ENCODE measurements around the gene COX18.

The COX18 gene

GRCh38 chr4:73086095-73086868, 16.8 kb upstream of the COX18 start:
- Histone ChIP-seq H3K4me1 (ENCODE audit: control insufficient read depth, insufficient read depth, low read length) (no peaks in the 10 kb centered on the region), H3K9me3 (ENCODE audit: control insufficient read depth, insufficient read depth, low read depth, low read length) (no peaks in the 10 kb centered on the region), H3K27ac (ENCODE audit: low read depth, low read length) (no peak overlapping the region), H3K4me3 (ENCODE audit: low read depth, low read length) (no peak overlapping the region), H3K27me3 (ENCODE audit: control insufficient read depth, insufficient read depth, low read length) (no peaks in the 10 kb centered on the region), H3K36me3 (ENCODE audit: control insufficient read depth, insufficient read depth, low read length) (peaks cover 57% of the 10 kb centered on the region), H3K9ac (ENCODE audit: low read length) (no peak overlapping the region)

GRCh38 chr4:73080789-73081188, 11.3 kb upstream of the COX18 start:
- no peaks in the 10 kb centered on the region for H3K9me3 ChIP-seq (ENCODE audit: control insufficient read depth, insufficient read depth, low read depth, low read length)
- H3K9ac ChIP-seq (ENCODE audit: low read length): no peak overlapping the region
- no peaks in the 10 kb centered on the region for H3K4me1 ChIP-seq (ENCODE audit: control insufficient read depth, insufficient read depth, low read length)
- no peak overlapping the region for H3K4me3 ChIP-seq (ENCODE audit: low read depth, low read length)
- H3K36me3 ChIP-seq (ENCODE audit: control insufficient read depth, insufficient read depth, low read length): peaks cover 76% of the 10 kb centered on the region
- H3K27ac ChIP-seq (ENCODE audit: low read depth, low read length): no peak overlapping the region
- H3K27me3 ChIP-seq (ENCODE audit: control insufficient read depth, insufficient read depth, low read length): no peaks in the 10 kb centered on the region

DNA sequence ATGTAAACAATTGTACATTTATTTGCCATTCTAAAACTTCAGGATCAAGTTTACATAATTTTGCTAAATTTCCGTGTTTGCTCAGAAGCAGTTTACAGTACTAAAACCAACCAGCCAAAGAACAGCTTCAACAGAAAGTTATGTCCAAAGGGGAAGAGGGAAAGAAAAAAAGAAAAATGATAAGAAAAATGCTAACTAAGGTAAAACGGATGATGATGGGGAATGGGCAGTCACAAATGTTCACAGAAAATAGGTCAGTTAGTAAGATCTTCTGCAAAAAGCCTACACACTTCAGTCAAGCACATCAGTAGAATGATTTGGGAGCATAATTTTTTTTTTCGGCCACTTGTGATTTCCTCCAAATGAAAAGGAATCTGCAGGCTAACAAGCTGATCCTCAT, 6.3 kb upstream of the COX18 start:
- H3K36me3 ChIP-seq (ENCODE audit: control insufficient read depth, insufficient read depth, low read length): peaks cover 48% of the 10 kb centered on the region
- no peaks in the 10 kb centered on the region for H3K9me3 ChIP-seq (ENCODE audit: control insufficient read depth, insufficient read depth, low read depth, low read length)
- H3K27me3 ChIP-seq (ENCODE audit: control insufficient read depth, insufficient read depth, low read length): no peaks in the 10 kb centered on the region
- H3K4me1 ChIP-seq (ENCODE audit: control insufficient read depth, insufficient read depth, low read length): no peaks in the 10 kb centered on the region
- H3K4me3 ChIP-seq (ENCODE audit: low read depth, low read length): no peak overlapping the region
- no peak overlapping the region for H3K27ac ChIP-seq (ENCODE audit: low read depth, low read length)
- H3K9ac ChIP-seq (ENCODE audit: low read length): no peak overlapping the region

DNA sequence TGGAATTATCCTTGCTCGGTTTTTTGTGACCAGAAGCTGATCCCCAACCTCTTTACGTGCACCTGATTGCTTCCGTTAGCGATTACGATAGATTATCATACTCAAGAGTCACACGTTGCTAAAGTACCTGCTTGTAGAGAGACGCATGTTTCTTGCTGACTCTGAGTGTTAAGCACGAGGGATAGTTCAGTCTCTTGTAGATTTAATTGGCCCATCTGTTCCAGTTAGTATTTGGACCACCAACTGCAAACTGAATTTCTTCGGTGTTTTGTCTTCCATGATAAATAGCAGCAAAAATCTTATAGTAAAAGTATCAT, 516 bp upstream of the COX18 start:
- H3K36me3 ChIP-seq (ENCODE audit: control insufficient read depth, insufficient read depth, low read length): peaks cover 20% of the 10 kb centered on the region
- H3K27me3 ChIP-seq (ENCODE audit: control insufficient read depth, insufficient read depth, low read length): no peaks in the 10 kb centered on the region
- peak overlapping the region; percentile 60 for H3K27ac ChIP-seq (ENCODE audit: low read depth, low read length)
- H3K4me1 ChIP-seq (ENCODE audit: control insufficient read depth, insufficient read depth, low read length): peaks cover 6% of the 10 kb centered on the region; the same call in 1 of the 2 replicates
- H3K9ac ChIP-seq (ENCODE audit: low read length): peak overlapping the region; percentile 93
- H3K4me3 ChIP-seq (ENCODE audit: low read depth, low read length): peak overlapping the region; percentile 93
- H3K9me3 ChIP-seq (ENCODE audit: control insufficient read depth, insufficient read depth, low read depth, low read length): no peaks in the 10 kb centered on the region

GRCh38 chr4:73068491-73069337, 802 bp downstream of the COX18 start:
- H3K4me1 ChIP-seq (ENCODE audit: control insufficient read depth, insufficient read depth, low read length): peaks cover 6% of the 10 kb centered on the region; the same call in 1 of the 2 replicates
- no peaks in the 10 kb centered on the region for H3K9me3 ChIP-seq (ENCODE audit: control insufficient read depth, insufficient read depth, low read depth, low read length)
- H3K27ac ChIP-seq (ENCODE audit: low read depth, low read length): peak overlapping the region; percentile 80
- peak overlapping the region; percentile 93 for H3K4me3 ChIP-seq (ENCODE audit: low read depth, low read length)
- peaks cover 26% of the 10 kb centered on the region for H3K36me3 ChIP-seq (ENCODE audit: control insufficient read depth, insufficient read depth, low read length)
- peak overlapping the region; percentile 93 for H3K9ac ChIP-seq (ENCODE audit: low read length)
- no peaks in the 10 kb centered on the region for H3K27me3 ChIP-seq (ENCODE audit: control insufficient read depth, insufficient read depth, low read length)

DNA sequence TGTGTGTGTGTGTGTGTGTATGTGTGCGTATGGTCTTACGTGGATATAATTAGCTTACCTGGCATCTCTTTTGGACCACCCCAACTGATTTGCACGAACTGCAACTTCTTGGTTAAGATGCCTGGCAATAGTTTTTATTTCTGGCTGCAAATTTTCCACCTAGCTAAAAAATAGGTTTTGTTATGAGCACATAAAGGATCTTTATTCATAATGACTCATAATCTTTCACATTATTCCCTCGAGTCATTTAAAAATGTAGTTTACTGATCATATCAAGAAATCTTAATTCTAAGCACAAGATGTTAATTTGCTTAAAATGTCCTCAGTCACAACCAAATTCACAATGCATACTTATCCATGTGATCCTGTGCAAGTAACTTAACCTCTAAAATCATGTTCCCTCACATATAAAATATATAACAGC, 1.5 kb downstream of the COX18 start:
- no peak overlapping the region for H3K27ac ChIP-seq (ENCODE audit: low read depth, low read length)
- H3K27me3 ChIP-seq (ENCODE audit: control insufficient read depth, insufficient read depth, low read length): no peaks in the 10 kb centered on the region
- peak overlapping the region; percentile 93 for H3K4me3 ChIP-seq (ENCODE audit: low read depth, low read length)
- no peaks in the 10 kb centered on the region for H3K9me3 ChIP-seq (ENCODE audit: control insufficient read depth, insufficient read depth, low read depth, low read length)
- H3K36me3 ChIP-seq (ENCODE audit: control insufficient read depth, insufficient read depth, low read length): peaks cover 31% of the 10 kb centered on the region
- peak overlapping the region; percentile 93 for H3K9ac ChIP-seq (ENCODE audit: low read length)
- H3K4me1 ChIP-seq (ENCODE audit: control insufficient read depth, insufficient read depth, low read length): peaks cover 6% of the 10 kb centered on the region; the same call in 1 of the 2 replicates

- H3K9ac ChIP-seq (ENCODE audit: low read length): no peak overlapping the region
- no peak overlapping the region for H3K4me3 ChIP-seq (ENCODE audit: low read depth, low read length)
Measured at GRCh38 chr4:73066928-73067327, 2.6 kb downstream of the COX18 start.

GRCh38 chr4:73066445-73066844, 3.1 kb downstream of the COX18 start:
- H3K27me3 ChIP-seq (ENCODE audit: control insufficient read depth, insufficient read depth, low read length): no peaks in the 10 kb centered on the region
- no peak overlapping the region for H3K9ac ChIP-seq (ENCODE audit: low read length)
- H3K36me3 ChIP-seq (ENCODE audit: control insufficient read depth, insufficient read depth, low read length): peaks cover 44% of the 10 kb centered on the region
- H3K4me3 ChIP-seq (ENCODE audit: low read depth, low read length): no peak overlapping the region
- H3K27ac ChIP-seq (ENCODE audit: low read depth, low read length): no peak overlapping the region
- H3K4me1 ChIP-seq (ENCODE audit: control insufficient read depth, insufficient read depth, low read length): peaks cover 6% of the 10 kb centered on the region; the same call in 1 of the 2 replicates
- H3K9me3 ChIP-seq (ENCODE audit: control insufficient read depth, insufficient read depth, low read depth, low read length): no peaks in the 10 kb centered on the region

More at GRCh38 chr4:73066928-73067327, 2.6 kb downstream of the COX18 start:
- no peaks in the 10 kb centered on the region for H3K9me3 ChIP-seq (ENCODE audit: control insufficient read depth, insufficient read depth, low read depth, low read length)
- no peaks in the 10 kb centered on the region for H3K27me3 ChIP-seq (ENCODE audit: control insufficient read depth, insufficient read depth, low read length)
- peaks cover 40% of the 10 kb centered on the region for H3K36me3 ChIP-seq (ENCODE audit: control insufficient read depth, insufficient read depth, low read length)
- H3K27ac ChIP-seq (ENCODE audit: low read depth, low read length): no peak overlapping the region
- peaks cover 6% of the 10 kb centered on the region; the same call in 1 of the 2 replicates for H3K4me1 ChIP-seq (ENCODE audit: control insufficient read depth, insufficient read depth, low read length)

DNA sequence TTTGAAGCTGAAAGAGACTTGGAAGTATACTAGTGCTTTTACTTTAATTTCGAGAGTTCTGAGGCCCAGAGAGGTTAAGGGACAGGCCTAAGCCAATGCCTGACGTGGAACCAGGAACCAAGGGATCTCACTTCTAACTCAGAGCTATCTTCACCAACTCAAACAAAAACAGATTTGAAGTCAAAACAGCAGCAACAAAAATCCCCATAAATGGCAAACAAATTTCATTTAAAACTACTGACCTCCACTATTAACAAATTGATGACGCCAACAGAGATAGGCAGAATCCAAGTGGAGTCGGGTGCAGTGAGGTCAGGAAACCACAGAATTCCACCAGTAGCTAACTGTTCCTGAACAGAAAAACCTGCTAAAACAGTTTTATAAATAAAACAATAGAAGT, 5.0 kb downstream of the COX18 start:
- Histone ChIP-seq H3K4me3 (ENCODE audit: low read depth, low read length) (no peak overlapping the region), H3K27me3 (ENCODE audit: control insufficient read depth, insufficient read depth, low read length) (no peaks in the 10 kb centered on the region), H3K9me3 (ENCODE audit: control insufficient read depth, insufficient read depth, low read depth, low read length) (no peaks in the 10 kb centered on the region), H3K36me3 (ENCODE audit: control insufficient read depth, insufficient read depth, low read length) (peaks cover 58% of the 10 kb centered on the region), H3K27ac (ENCODE audit: low read depth, low read length) (no peak overlapping the region), H3K9ac (ENCODE audit: low read length) (no peak overlapping the region), H3K4me1 (ENCODE audit: control insufficient read depth, insufficient read depth, low read length) (peaks cover 6% of the 10 kb centered on the region; the same call in 1 of the 2 replicates)

DNA sequence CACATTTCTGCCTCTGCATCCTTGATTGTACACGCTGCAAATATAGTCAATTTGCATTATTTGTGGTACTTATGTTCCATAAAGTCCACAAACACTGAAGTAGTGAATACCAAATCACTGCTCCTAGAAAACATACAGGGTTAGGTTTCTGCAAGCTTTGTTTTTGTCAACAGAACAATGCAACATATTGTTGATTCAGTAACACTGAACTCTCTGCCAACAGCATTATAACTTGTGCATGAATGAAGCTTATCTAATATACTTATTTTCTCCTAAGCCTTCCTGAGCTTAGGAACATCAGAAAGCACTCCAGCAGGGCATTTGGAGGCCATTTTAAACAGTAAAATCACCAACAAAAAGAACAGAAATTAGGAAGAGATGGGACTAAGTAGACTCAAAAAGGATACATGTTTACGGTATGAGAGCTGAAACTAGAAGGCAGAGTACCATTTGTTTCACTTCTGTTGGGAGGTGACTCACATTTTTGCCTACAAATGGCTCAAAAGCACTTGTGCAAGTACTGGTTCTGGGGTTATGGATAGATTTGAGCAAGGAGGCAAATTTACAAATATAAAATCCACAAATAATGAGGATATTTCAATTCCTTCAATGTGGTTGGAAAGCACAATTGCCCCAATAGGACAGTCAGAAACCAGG, 14.1 kb downstream of the COX18 start:
- Histone ChIP-seq H3K9ac (ENCODE audit: low read length) (no peak overlapping the region), H3K4me1 (ENCODE audit: control insufficient read depth, insufficient read depth, low read length) (peaks cover 18% of the 10 kb centered on the region; the same call in 1 of the 2 replicates), H3K9me3 (ENCODE audit: control insufficient read depth, insufficient read depth, low read depth, low read length) (no peaks in the 10 kb centered on the region), H3K36me3 (ENCODE audit: control insufficient read depth, insufficient read depth, low read length) (peaks cover 49% of the 10 kb centered on the region), H3K27ac (ENCODE audit: low read depth, low read length) (0 out of 2 replicates have a peak overlapping the region, but pooled peaks have one; percentile 61), H3K4me3 (ENCODE audit: low read depth, low read length) (no peak overlapping the region), H3K27me3 (ENCODE audit: control insufficient read depth, insufficient read depth, low read length) (no peaks in the 10 kb centered on the region)

All from HUES6 (cell line).